ENCODE data around the gene ZFP90.

ZFP90 gene

GRCh38 chr16:68592466-68593337 lies 53.6 kb downstream of the ZFP90 start:
- H4K20me1 ChIP-seq (ENCODE audit: insufficient read depth), result no peaks in the 10 kb centered on the region
- no peak overlapping the region for H3K9ac ChIP-seq
- H3K4me2 ChIP-seq, result no peak overlapping the region
- H3K79me2 ChIP-seq (ENCODE audit: insufficient read depth, low read depth), result no peaks in the 10 kb centered on the region
- H3K27me3 ChIP-seq (ENCODE audit: insufficient read depth, low read depth), result no peaks in the 10 kb centered on the region
- H3K36me3 ChIP-seq (ENCODE audit: insufficient read depth), result no peaks in the 10 kb centered on the region
- H3K27ac ChIP-seq, result no peak overlapping the region
- H3K4me3 ChIP-seq (IDR thresholded peaks at IDR 0.05; ENCODE audit: insufficient read depth, low read depth, low read length), result no peak overlapping the region
- TF ChIP-seq CTCF (conservative IDR thresholded peaks at IDR 0.05; ENCODE audit: low read depth, low read length), result peak; percentile 49; the same call in 1 of the 2 replicates
- H2AFZ ChIP-seq (ENCODE audit: low read depth), result no peak overlapping the region
- H3K4me1 ChIP-seq (ENCODE audit: low read depth, poor library complexity, severe bottlenecking), result no peaks in the 10 kb centered on the region

- Histone ChIP-seq H3K4me2 (no peak overlapping the region), H4K20me1 (ENCODE audit: insufficient read depth) (no peaks in the 10 kb centered on the region), H3K27ac (no peak overlapping the region), H3K4me1 (ENCODE audit: low read depth, poor library complexity, severe bottlenecking) (no peaks in the 10 kb centered on the region), H3K27me3 (ENCODE audit: insufficient read depth, low read depth) (no peaks in the 10 kb centered on the region), H3K79me2 (ENCODE audit: insufficient read depth, low read depth) (no peaks in the 10 kb centered on the region), H3K9ac (no peak overlapping the region), H3K36me3 (ENCODE audit: insufficient read depth) (no peaks in the 10 kb centered on the region), H2AFZ (ENCODE audit: low read depth) (no peak overlapping the region), H3K4me3 (IDR thresholded peaks at IDR 0.05; ENCODE audit: insufficient read depth, low read depth, low read length) (no peak overlapping the region)
- TF ChIP-seq CTCF (conservative IDR thresholded peaks at IDR 0.05; ENCODE audit: low read depth, low read length), result no peak
These were observed 57.2 kb downstream of the ZFP90 start for GRCh38 chr16:68596266-68596665.

GRCh38 chr16:68599586-68599985 lies 60.5 kb downstream of the ZFP90 start:
- no peak overlapping the region for H3K4me2 ChIP-seq
- H3K27me3 ChIP-seq (ENCODE audit: insufficient read depth, low read depth), result no peaks in the 10 kb centered on the region
- H3K36me3 ChIP-seq (ENCODE audit: insufficient read depth), result no peaks in the 10 kb centered on the region
- H2AFZ ChIP-seq (ENCODE audit: low read depth), result no peak overlapping the region
- H3K79me2 ChIP-seq (ENCODE audit: insufficient read depth, low read depth), result no peaks in the 10 kb centered on the region
- no peak overlapping the region for H3K27ac ChIP-seq
- no peaks in the 10 kb centered on the region for H3K4me1 ChIP-seq (ENCODE audit: low read depth, poor library complexity, severe bottlenecking)
- no peak overlapping the region for H3K4me3 ChIP-seq (IDR thresholded peaks at IDR 0.05; ENCODE audit: insufficient read depth, low read depth, low read length)
- H3K9ac ChIP-seq, result no peak overlapping the region
- no peak for TF ChIP-seq CTCF (conservative IDR thresholded peaks at IDR 0.05; ENCODE audit: low read depth, low read length)
- H4K20me1 ChIP-seq (ENCODE audit: insufficient read depth), result no peaks in the 10 kb centered on the region

- Histone ChIP-seq H3K4me2 (no peak overlapping the region), H3K79me2 (ENCODE audit: insufficient read depth, low read depth) (no peaks in the 10 kb centered on the region), H2AFZ (ENCODE audit: low read depth) (no peak overlapping the region), H4K20me1 (ENCODE audit: insufficient read depth) (no peaks in the 10 kb centered on the region), H3K27me3 (ENCODE audit: insufficient read depth, low read depth) (no peaks in the 10 kb centered on the region), H3K9ac (no peak overlapping the region), H3K27ac (no peak overlapping the region), H3K4me1 (ENCODE audit: low read depth, poor library complexity, severe bottlenecking) (no peaks in the 10 kb centered on the region), H3K36me3 (ENCODE audit: insufficient read depth) (no peaks in the 10 kb centered on the region), H3K4me3 (IDR thresholded peaks at IDR 0.05; ENCODE audit: insufficient read depth, low read depth, low read length) (no peak overlapping the region)
- TF ChIP-seq CTCF (conservative IDR thresholded peaks at IDR 0.05; ENCODE audit: low read depth, low read length), result no peak
These were observed 66.7 kb downstream of the ZFP90 start for GRCh38 chr16:68605746-68606145.

Measured in KMS-11 (cell line).